Epithelial cell of proximal tubule (primary cell): Measurements from ENCODE around the gene SHC4. TPM values are rescaled to one million over a fixed set of nuclear protein-coding genes. Genes with fewer than 3 reads are reported as not detected.

Source experiments
- DNase-seq: peaks from one replicate; pipeline ENCODE4 v3.0.0-alpha.2; 2011; ENCODE audit warnings: low read depth
- H3K4me3 ChIP-seq: 2 replicates; pipeline ENCODE4 v1.5.1; 2011; ENCODE audit warnings: low read depth, mild to moderate bottlenecking, low read length
- total RNA-seq: library from RNA; depleted of rRNA; stranded (reverse); fragments of >200 nt; gene quantifications from 2 replicates; pipeline ENCODE4 v1.2.3, GENCODE V29; 2015
- TF ChIP-seq, protein P1 (sequence below): conservative IDR thresholded peaks from 2 replicates; pipeline ENCODE4 v1.5.1; 2012; ENCODE audit warnings: low read depth, mild to moderate bottlenecking, low read length

The SHC4 gene
- total RNA-seq, 1 donor from 2014 or later: 9.3 TPM

GRCh38 chr15:48968066-48968465 lies 4.3 kb upstream of the SHC4 start:
- no peak for DNase-seq
- H3K4me3 ChIP-seq: no peak overlapping the region
- TF ChIP-seq, protein P1, sequence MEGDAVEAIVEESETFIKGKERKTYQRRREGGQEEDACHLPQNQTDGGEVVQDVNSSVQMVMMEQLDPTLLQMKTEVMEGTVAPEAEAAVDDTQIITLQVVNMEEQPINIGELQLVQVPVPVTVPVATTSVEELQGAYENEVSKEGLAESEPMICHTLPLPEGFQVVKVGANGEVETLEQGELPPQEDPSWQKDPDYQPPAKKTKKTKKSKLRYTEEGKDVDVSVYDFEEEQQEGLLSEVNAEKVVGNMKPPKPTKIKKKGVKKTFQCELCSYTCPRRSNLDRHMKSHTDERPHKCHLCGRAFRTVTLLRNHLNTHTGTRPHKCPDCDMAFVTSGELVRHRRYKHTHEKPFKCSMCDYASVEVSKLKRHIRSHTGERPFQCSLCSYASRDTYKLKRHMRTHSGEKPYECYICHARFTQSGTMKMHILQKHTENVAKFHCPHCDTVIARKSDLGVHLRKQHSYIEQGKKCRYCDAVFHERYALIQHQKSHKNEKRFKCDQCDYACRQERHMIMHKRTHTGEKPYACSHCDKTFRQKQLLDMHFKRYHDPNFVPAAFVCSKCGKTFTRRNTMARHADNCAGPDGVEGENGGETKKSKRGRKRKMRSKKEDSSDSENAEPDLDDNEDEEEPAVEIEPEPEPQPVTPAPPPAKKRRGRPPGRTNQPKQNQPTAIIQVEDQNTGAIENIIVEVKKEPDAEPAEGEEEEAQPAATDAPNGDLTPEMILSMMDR: no peak

GRCh38 chr15:48967336-48967735 lies 3.6 kb upstream of the SHC4 start:
- TF ChIP-seq, protein P1: no peak
- no peak for DNase-seq
- H3K4me3 ChIP-seq: no peak overlapping the region

- DNase-seq: no peak
Observed at GRCh38 chr15:48966595-48967301, 3.0 kb upstream of the SHC4 start.

DNA sequence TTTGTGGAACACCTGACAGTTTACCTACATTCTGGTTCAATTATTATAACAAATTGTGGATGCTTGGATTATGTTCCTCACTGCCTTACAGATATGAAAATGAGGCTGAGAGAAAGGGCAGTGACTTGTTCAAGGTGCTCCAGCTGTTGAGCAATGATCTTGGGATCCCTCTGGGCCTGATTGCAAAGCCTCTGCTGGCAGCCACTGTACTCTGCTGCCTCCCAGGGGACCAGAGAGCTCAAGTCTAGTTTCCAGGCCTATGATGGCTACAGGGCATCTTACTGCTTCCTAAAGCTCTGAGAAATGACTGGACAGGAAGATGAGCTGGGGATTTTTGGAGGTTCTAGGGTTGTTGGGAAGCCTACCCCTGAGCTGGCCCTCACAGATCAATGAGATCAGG lies 2.3 kb upstream of the SHC4 start:
- TF ChIP-seq, protein P1: peak; percentile 70
- DNase-seq: no peak
- H3K4me3 ChIP-seq: no peak overlapping the region

More at GRCh38 chr15:48966595-48967301, 3.0 kb upstream of the SHC4 start:
- TF ChIP-seq, protein P1: no peak
- H3K4me3 ChIP-seq: no peak overlapping the region

GRCh38 chr15:48964898-48965297 lies 1.2 kb upstream of the SHC4 start:
- no peak overlapping the region for H3K4me3 ChIP-seq
- no peak for DNase-seq
- TF ChIP-seq, protein P1: no peak

DNA sequence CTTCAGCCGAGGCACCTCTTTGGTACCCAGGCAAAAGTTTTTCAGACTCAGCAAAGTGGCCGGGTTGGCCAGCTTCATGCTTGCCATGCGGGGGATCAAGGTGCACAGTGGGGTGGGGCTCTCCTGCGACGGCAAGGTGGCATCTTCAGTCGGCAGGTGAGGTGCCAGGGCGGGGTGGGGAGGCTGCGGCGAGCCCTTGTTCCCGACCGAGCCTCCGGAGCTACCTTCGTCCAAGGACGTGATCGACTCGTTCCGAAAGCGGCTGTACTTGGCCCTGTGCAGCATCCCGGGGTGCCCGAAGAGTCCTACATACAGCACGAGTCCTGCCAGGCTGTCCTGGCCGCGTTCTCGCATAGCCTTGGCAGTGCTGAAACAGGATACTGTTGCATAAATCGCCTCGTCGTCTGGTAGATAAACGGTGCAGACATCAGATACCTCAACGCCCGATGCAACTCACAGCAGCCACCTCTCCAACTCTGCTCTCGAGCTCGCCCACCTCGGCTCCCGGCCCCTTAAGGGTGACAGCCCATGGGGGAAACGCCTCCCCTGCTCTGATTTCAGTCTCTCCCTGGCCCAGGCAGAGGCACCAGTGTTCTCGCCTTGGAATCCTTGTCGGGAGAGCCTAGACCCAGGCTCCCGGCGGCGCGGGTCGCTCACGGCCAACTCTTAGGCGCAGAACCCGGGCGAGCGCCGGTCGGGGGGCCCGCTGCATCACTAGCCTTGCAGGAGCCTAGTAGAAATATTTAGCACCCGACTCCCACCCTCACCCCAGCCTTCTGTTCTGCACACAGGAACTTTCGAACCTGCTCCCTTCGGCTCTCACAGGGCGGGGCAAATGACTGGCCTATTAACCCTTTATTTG lies 826 bp downstream of the SHC4 start:
- TF ChIP-seq, protein P1: no peak
- peak overlapping the region; percentile 60 for H3K4me3 ChIP-seq
- DNase-seq: no peak
